H9 (cell line): ENCODE data around the gene SSRP1. TPM values are rescaled to one million over a fixed set of nuclear protein-coding genes. Genes with fewer than 3 reads are reported as not detected.

ENCODE experiments used
- DNase-seq: peaks from one replicate; pipeline ENCODE4 v3.0.0-alpha.2; 2017
- H2AFZ ChIP-seq: one replicate; pipeline ENCODE4 v1.6.1; 2013; ENCODE audit warnings: mild to moderate bottlenecking, low read length, control low read depth, moderate library complexity
- H2AK5ac ChIP-seq: 2 replicates; pipeline ENCODE4 v1.6.1; 2013; ENCODE audit warnings: low read length, control low read depth, mixed read lengths; ENCODE audit not compliant: insufficient read length
- H2BK120ac ChIP-seq: one replicate; pipeline ENCODE4 v1.6.1; 2013; ENCODE audit warnings: low read depth, mild to moderate bottlenecking, low read length, control low read depth, inconsistent platforms; ENCODE audit not compliant: poor library complexity, severe bottlenecking
- H2BK12ac ChIP-seq: 2 replicates; pipeline ENCODE4 v1.6.1; 2013; ENCODE audit warnings: low read length, control low read depth, mixed read lengths, low read depth; ENCODE audit not compliant: insufficient read length
- H2BK15ac ChIP-seq: 2 replicates; pipeline ENCODE4 v1.6.1; 2013; ENCODE audit warnings: low read depth, low read length, control low read depth
- H2BK20ac ChIP-seq: one replicate; pipeline ENCODE4 v1.6.1; 2013; ENCODE audit warnings: low read depth, mild to moderate bottlenecking, low read length, control low read depth, inconsistent platforms; ENCODE audit not compliant: poor library complexity, severe bottlenecking
- H2BK5ac ChIP-seq: 2 replicates; pipeline ENCODE4 v1.6.1; 2013; ENCODE audit warnings: low read length, control low read depth, mixed read lengths; ENCODE audit not compliant: insufficient read length
- H3K14ac ChIP-seq: 2 replicates; pipeline ENCODE4 v1.6.1; 2013; ENCODE audit warnings: low read length, control low read depth; ENCODE audit not compliant: insufficient read depth
- H3K18ac ChIP-seq: 2 replicates; pipeline ENCODE4 v1.6.1; 2013; ENCODE audit warnings: low read depth, mild to moderate bottlenecking, mixed read lengths, low read length, control low read depth; ENCODE audit not compliant: insufficient read length
- H3K23ac ChIP-seq: 2 replicates; pipeline ENCODE4 v1.6.1; 2013; ENCODE audit warnings: low read length, control low read depth, mixed read lengths, low read depth; ENCODE audit not compliant: insufficient read length
- H3K23me2 ChIP-seq: 2 replicates; pipeline ENCODE4 v1.6.1; 2013; ENCODE audit warnings: low read depth, mild to moderate bottlenecking, mixed read lengths, low read length, control low read depth; ENCODE audit not compliant: insufficient read length, poor library complexity, severe bottlenecking
- H3K27ac ChIP-seq: 2 replicates; pipeline ENCODE4 v1.5.1; 2013; ENCODE audit warnings: low read length, control low read depth, mixed read lengths, low read depth; ENCODE audit not compliant: insufficient read length
- H3K27me3 ChIP-seq: 2 replicates; pipeline ENCODE4 v1.6.1; 2013; ENCODE audit warnings: low read length, control low read depth, inconsistent platforms; ENCODE audit not compliant: insufficient read depth
- H3K4ac ChIP-seq: 2 replicates; pipeline ENCODE4 v1.6.1; 2013; ENCODE audit warnings: low read depth, mild to moderate bottlenecking, control low read depth, inconsistent platforms, low read length, moderate library complexity
- H3K4me1 ChIP-seq: 2 replicates; pipeline ENCODE4 v1.6.1; 2013; ENCODE audit warnings: low read length, control low read depth, inconsistent platforms; ENCODE audit not compliant: insufficient read depth
- H3K4me2 ChIP-seq: 2 replicates; pipeline ENCODE4 v1.6.1; 2013; ENCODE audit warnings: low read length, control low read depth, mixed read lengths; ENCODE audit not compliant: insufficient read length, insufficient read depth
- H3K56ac ChIP-seq: 2 replicates; pipeline ENCODE4 v1.6.1; 2013; ENCODE audit warnings: low read depth, mild to moderate bottlenecking, mixed read lengths, low read length, control low read depth; ENCODE audit not compliant: insufficient read length
- H3K79me1 ChIP-seq: 2 replicates; pipeline ENCODE4 v1.6.1; 2013; ENCODE audit warnings: low read depth, mild to moderate bottlenecking, moderate library complexity, low read length, control low read depth, inconsistent platforms; ENCODE audit not compliant: insufficient read depth, poor library complexity, severe bottlenecking
- H3K79me2 ChIP-seq: 2 replicates; pipeline ENCODE4 v1.6.1; 2013; ENCODE audit warnings: low read length, control low read depth, inconsistent platforms; ENCODE audit not compliant: insufficient read depth
- H3K9ac ChIP-seq: 2 replicates; pipeline ENCODE4 v1.6.1; 2013; ENCODE audit warnings: low read length, control low read depth, mixed read lengths; ENCODE audit not compliant: insufficient read length; ENCODE audit errors: extremely low read depth
- H3K9me3 ChIP-seq: one replicate; pipeline ENCODE4 v1.6.1; 2013; ENCODE audit warnings: low read depth, low read length, inconsistent platforms; ENCODE audit not compliant: control insufficient read depth
- H3T11ph ChIP-seq: one replicate; pipeline ENCODE4 v1.6.1; 2013; ENCODE audit warnings: mild to moderate bottlenecking, low read length, control low read depth, inconsistent platforms
- H4K20me1 ChIP-seq: one replicate; pipeline ENCODE4 v1.6.1; 2013; ENCODE audit not compliant: control insufficient read depth, insufficient read length, insufficient read depth
- H4K5ac ChIP-seq: 2 replicates; pipeline ENCODE4 v1.6.1; 2013; ENCODE audit warnings: low read depth, mild to moderate bottlenecking, mixed read lengths, low read length, control low read depth; ENCODE audit not compliant: insufficient read length
- H4K8ac ChIP-seq: replicated peaks from 2 replicates; pipeline ENCODE4 v1.6.1; 2013; ENCODE audit warnings: low read length, control low read depth, mixed read lengths, low read depth; ENCODE audit not compliant: insufficient read length
- H4K91ac ChIP-seq: 2 replicates; pipeline ENCODE4 v1.6.1; 2013; ENCODE audit warnings: low read depth, mild to moderate bottlenecking, moderate library complexity, mixed read lengths, low read length, control low read depth; ENCODE audit not compliant: insufficient read length
- H3K27ac Mint-ChIP-seq, 3 experiments: 2 replicates in 2 of 3; 3 replicates in 1 of 3; pipeline ENCODE4 v1.8.0; 2020 to 2021; ENCODE audit warnings: mixed read lengths in 3 of 3, mild to moderate bottlenecking in 1 of 3, moderate library complexity in 1 of 3
- H3K27me3 Mint-ChIP-seq: 2 replicates; pipeline ENCODE4 v1.8.0; 2021; ENCODE audit warnings: low read depth, mild to moderate bottlenecking, moderate library complexity, mixed read lengths
- H3K36me3 Mint-ChIP-seq, 3 experiments: 2 replicates in 2 of 3; 3 replicates in 1 of 3; pipeline ENCODE4 v1.8.0; 2020 to 2021; ENCODE audit warnings: low read depth in 3 of 3, mixed read lengths in 3 of 3; ENCODE audit not compliant: insufficient read depth in 1 of 3
- H3K4me1 Mint-ChIP-seq, 2 experiments: 2 replicates each; pipeline ENCODE4 v1.8.0; 2020; ENCODE audit warnings: mixed read lengths in 2 of 2
- H3K4me3 Mint-ChIP-seq, 2 experiments: 2 replicates in 1 of 2; 3 replicates in 1 of 2; pipeline ENCODE4 v1.8.0; 2020 to 2021; ENCODE audit warnings: mild to moderate bottlenecking in 2 of 2, mixed read lengths in 2 of 2, moderate library complexity in 1 of 2
- H3K9me3 Mint-ChIP-seq, 2 experiments: 2 replicates in 1 of 2; 3 replicates in 1 of 2; pipeline ENCODE4 v1.8.0; 2020; ENCODE audit warnings: mild to moderate bottlenecking in 2 of 2, mixed read lengths in 2 of 2, moderate library complexity in 1 of 2
- CTCF ChIP-seq: fragments of 200-600 bp; sonication (generic); conservative IDR thresholded peaks from 3 replicates; pipeline ENCODE4 v1.8.0; 2021; ENCODE audit warnings: antibody characterized with exemption, mild to moderate bottlenecking
- WGBS: extraction: QIAGEN DNeasy Blood & Tissue Kit; methylation state at CpG from one replicate; pipeline ENCODE4 v1.1.7; 2013; ENCODE audit warnings: missing lambda C conversion rate, low lambda C conversion rate, mixed read lengths; ENCODE audit not compliant: insufficient read length; ENCODE audit errors: extremely low coverage; 5-methylcytosine and 5-hydroxymethylcytosine counted together
- total RNA-seq: library from RNA; stranded (reverse); gene quantifications from 2 replicates; pipeline ENCODE4 v1.2.1, GENCODE V29; 2021

Gene SSRP1
- total RNA-seq, 1 experiment from 2014 or later: 202 TPM

- Histone ChIP-seq H3T11ph (no peak overlapping the region), H4K5ac (no peak overlapping the region), H2BK12ac (no peak overlapping the region), H3K18ac (no peak overlapping the region), H3K4me2 (no peak overlapping the region), H3K56ac (no peak overlapping the region), H3K23me2 (no peaks in the 10 kb centered on the region), H2BK5ac (no peak overlapping the region), H2BK15ac (no peak overlapping the region), H2AK5ac (no peak overlapping the region), H3K27ac (no peak overlapping the region), H3K23ac (no peak overlapping the region), H4K20me1 (no peaks in the 10 kb centered on the region), H3K79me2 (no peaks in the 10 kb centered on the region), H3K27me3 (no peaks in the 10 kb centered on the region; the same call in 1 of the 2 replicates), H3K9ac (no peak overlapping the region), H2AFZ (no peak overlapping the region), H4K91ac (no peak overlapping the region), H3K9me3 (no peaks in the 10 kb centered on the region), H2BK120ac (no peak overlapping the region), H3K4ac (no peak overlapping the region), H2BK20ac (no peak overlapping the region), H3K79me1 (no peaks in the 10 kb centered on the region), H3K14ac (no peak overlapping the region), H3K4me1 (no peaks in the 10 kb centered on the region; the same call in 1 of the 2 replicates), H4K8ac (no peak overlapping the region)
- Mint-ChIP-seq H3K27me3 (peaks cover 30% of the 10 kb centered on the region), H3K4me1 (peaks cover 0 to 12% of the 10 kb centered on the region in 2 experiments; a peak in 2 of 4 replicates), H3K9me3 (no peaks in the 10 kb centered on the region), H3K4me3 (no peak overlapping the region), H3K27ac (no peak overlapping the region), H3K36me3 (no peaks in the 10 kb centered on the region)
- DNase-seq: no peak
- no peak for TF ChIP-seq CTCF
- WGBS: no CpG with 5 or more reads among the region's 3 CpGs
These were observed 37.5 kb upstream of the SSRP1 start for GRCh38 chr11:57373146-57373545.
